Measurements from ENCODE around the gene COL1A2.

The COL1A2 gene

DNA sequence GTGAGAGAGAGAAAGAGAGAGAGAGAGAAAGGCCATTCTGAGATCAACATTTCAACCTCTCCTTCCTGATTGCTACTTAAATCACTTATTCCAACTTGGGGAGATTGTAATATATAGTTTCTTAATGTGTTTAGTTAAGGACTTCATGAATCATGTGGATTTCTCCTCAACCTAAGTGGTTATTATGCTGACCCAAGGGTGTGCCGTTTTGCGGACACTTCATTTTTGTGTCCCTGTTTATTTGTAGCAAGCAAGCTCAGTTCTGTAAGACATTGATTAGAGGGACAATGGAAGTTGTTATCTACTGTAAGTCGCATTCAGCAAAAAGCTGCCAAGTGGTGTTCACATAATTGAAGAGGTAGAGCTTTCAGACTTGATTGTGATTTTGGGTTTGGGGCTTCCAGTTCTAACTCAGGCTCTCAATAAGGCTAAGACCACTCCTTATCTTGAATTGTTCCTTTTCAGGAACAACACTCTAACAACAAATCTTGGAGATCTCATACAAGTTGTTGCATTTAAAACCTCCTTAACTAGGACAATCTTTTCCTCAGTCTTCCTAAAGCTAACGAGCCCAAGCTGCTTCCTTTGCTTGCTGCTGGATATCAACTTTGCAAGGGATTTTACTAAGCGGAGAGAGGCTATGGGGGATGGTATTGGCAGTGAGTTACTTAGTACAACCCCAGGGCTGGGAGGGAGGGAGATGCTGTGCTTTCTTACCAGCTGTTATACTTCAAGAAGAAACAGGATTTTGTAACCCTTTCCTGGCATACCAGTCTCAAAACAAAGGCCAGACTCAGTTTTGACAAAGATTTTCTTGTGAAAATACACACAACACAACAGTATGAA lies 19.8 kb upstream of the COL1A2 start:
- peak overlapping the region; percentile 99 for H3K27ac ChIP-seq
- no peaks in the 10 kb centered on the region for H3K27me3 ChIP-seq (replicated peaks)
- TF ChIP-seq, protein P1, sequence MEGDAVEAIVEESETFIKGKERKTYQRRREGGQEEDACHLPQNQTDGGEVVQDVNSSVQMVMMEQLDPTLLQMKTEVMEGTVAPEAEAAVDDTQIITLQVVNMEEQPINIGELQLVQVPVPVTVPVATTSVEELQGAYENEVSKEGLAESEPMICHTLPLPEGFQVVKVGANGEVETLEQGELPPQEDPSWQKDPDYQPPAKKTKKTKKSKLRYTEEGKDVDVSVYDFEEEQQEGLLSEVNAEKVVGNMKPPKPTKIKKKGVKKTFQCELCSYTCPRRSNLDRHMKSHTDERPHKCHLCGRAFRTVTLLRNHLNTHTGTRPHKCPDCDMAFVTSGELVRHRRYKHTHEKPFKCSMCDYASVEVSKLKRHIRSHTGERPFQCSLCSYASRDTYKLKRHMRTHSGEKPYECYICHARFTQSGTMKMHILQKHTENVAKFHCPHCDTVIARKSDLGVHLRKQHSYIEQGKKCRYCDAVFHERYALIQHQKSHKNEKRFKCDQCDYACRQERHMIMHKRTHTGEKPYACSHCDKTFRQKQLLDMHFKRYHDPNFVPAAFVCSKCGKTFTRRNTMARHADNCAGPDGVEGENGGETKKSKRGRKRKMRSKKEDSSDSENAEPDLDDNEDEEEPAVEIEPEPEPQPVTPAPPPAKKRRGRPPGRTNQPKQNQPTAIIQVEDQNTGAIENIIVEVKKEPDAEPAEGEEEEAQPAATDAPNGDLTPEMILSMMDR (IDR thresholded peaks at IDR 0.05; ENCODE audit: low read depth, low read length, missing control alignments): no peak
- H3K4me3 ChIP-seq (ENCODE audit: low read depth, low read length): peak overlapping the region; percentile 43
- peak; percentile 94 for DNase-seq
- in situ Hi-C loops (cut with HindIII; ENCODE audit: low pct_ligation_motif_present, low sequenced_read_pairs): no loop called here
- H3K36me3 ChIP-seq (replicated peaks): no peaks in the 10 kb centered on the region

DNA sequence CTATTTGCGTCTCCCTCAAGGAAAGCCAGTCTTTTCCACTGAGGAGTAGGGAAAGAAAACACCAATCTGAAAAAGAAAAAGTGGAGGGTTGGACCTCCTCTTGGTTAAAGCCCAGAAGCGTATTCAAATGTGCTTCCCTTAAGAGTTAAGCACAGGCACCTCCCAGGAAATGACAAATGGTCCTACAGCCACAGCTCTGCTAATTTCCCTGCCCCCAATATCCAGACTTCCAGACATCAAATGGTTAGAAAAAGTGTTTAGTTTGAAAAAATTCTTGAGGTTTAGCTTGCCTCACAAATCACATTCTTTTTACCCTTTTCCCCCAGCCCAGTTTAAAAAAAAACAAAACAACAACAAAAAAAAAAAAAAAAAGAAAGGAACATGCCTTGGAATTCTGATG lies 19.0 kb upstream of the COL1A2 start:
- no peaks in the 10 kb centered on the region for H3K27me3 ChIP-seq (replicated peaks)
- in situ Hi-C loops (cut with HindIII; ENCODE audit: low pct_ligation_motif_present, low sequenced_read_pairs): no loop called here
- H3K36me3 ChIP-seq (replicated peaks): no peaks in the 10 kb centered on the region
- peak overlapping the region; percentile 99 for H3K27ac ChIP-seq
- H3K4me3 ChIP-seq (ENCODE audit: low read depth, low read length): peak overlapping the region; percentile 43
- DNase-seq: peak; percentile 96
- TF ChIP-seq, protein P1 (IDR thresholded peaks at IDR 0.05; ENCODE audit: low read depth, low read length, missing control alignments): no peak

DNA sequence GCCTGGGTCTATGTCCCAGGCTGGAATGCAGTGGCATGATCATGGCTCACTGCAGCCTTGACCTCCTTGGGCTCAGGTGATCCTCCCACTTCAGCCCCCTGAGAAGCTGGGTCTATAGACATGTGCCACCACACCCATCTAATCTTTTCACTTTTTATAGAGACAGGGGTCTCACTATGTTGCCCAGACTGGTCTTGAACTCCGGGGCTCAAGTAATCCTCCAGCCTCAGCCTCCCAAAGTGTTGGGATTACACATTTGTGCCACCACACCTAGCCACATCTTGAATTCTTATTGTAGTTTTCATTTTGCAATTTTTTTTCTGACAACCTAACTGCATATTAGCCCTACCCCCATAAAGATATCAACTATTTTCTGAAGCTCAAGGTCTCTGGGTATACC lies 18.4 kb upstream of the COL1A2 start:
- in situ Hi-C loops (cut with HindIII; ENCODE audit: low pct_ligation_motif_present, low sequenced_read_pairs): no loop called here
- peak overlapping the region; percentile 99 for H3K27ac ChIP-seq
- TF ChIP-seq, protein P1 (IDR thresholded peaks at IDR 0.05; ENCODE audit: low read depth, low read length, missing control alignments): no peak
- DNase-seq: no peak
- no peak overlapping the region for H3K4me3 ChIP-seq (ENCODE audit: low read depth, low read length)
- no peaks in the 10 kb centered on the region for H3K27me3 ChIP-seq (replicated peaks)
- H3K36me3 ChIP-seq (replicated peaks): no peaks in the 10 kb centered on the region

DNA sequence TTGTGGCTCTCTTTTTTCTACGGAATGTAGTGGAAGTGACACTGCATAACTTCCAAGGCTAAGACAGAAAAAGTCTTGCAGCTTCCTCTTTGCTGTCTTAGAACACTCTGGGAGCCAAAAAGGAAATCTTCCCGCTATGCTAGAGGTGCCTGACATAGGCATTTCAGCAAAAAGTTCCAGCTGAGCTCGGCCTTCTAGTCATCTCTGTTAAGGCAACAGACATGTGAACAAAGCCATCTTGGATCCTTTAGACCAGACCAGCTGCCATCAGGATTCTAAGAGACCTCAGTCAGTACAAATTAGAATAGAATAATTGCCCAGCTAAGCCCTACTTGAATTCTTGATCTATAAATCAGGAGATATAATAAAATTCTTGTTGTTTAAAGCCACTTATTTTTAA lies 16.3 kb upstream of the COL1A2 start:
- TF ChIP-seq, protein P1 (IDR thresholded peaks at IDR 0.05; ENCODE audit: low read depth, low read length, missing control alignments): no peak
- Histone ChIP-seq H3K27ac (no peak overlapping the region), H3K27me3 (replicated peaks) (no peaks in the 10 kb centered on the region), H3K4me3 (ENCODE audit: low read depth, low read length) (no peak overlapping the region), H3K36me3 (replicated peaks) (no peaks in the 10 kb centered on the region)
- DNase-seq: no peak
- in situ Hi-C loops (cut with HindIII; ENCODE audit: low pct_ligation_motif_present, low sequenced_read_pairs): no loop called here

DNA sequence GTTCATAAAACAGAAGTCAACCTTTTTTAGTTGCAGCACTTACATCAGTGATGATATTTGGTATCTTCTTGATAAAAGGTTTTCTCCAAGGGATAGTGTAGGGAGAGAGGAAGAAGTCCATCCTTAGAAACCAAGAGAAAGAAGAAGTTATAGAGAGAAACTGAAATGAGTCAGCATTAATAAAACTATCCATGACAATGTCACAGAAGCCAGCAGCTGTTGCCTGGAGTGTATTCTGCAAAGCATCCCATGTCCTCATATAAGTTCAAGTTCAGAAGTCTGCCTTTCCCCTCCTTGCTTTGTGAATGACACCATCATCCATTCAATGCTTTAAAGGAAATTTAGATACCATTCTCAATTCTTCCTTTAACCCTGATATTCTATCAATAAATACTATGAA lies 14.4 kb upstream of the COL1A2 start:
- in situ Hi-C loops (cut with HindIII; ENCODE audit: low pct_ligation_motif_present, low sequenced_read_pairs): no loop called here

More for the DNA sequence above, 14.4 kb upstream of the COL1A2 start:
- Histone ChIP-seq H3K36me3 (replicated peaks) (no peaks in the 10 kb centered on the region), H3K27ac (no peak overlapping the region), H3K27me3 (replicated peaks) (no peaks in the 10 kb centered on the region), H3K4me3 (ENCODE audit: low read depth, low read length) (no peak overlapping the region)
- DNase-seq: no peak
- TF ChIP-seq, protein P1 (IDR thresholded peaks at IDR 0.05; ENCODE audit: low read depth, low read length, missing control alignments): no peak

All from brain microvascular endothelial cell (primary cell).